GM10266 (cell line): ENCODE measurements around the gene ERC1.

Experiments used
- DNase-seq: peaks from one replicate; pipeline ENCODE4 v3.0.0; 2012; ENCODE audit errors: extremely low spot score
- TF ChIP-seq, protein P1 (sequence below): IDR thresholded peaks from 2 replicates; pipeline ENCODE4 v1.5.1; 2012; ENCODE audit warnings: mild to moderate bottlenecking, low read depth; ENCODE audit not compliant: control insufficient read depth, insufficient read depth; ENCODE audit errors: missing control alignments

Gene ERC1

DNA sequence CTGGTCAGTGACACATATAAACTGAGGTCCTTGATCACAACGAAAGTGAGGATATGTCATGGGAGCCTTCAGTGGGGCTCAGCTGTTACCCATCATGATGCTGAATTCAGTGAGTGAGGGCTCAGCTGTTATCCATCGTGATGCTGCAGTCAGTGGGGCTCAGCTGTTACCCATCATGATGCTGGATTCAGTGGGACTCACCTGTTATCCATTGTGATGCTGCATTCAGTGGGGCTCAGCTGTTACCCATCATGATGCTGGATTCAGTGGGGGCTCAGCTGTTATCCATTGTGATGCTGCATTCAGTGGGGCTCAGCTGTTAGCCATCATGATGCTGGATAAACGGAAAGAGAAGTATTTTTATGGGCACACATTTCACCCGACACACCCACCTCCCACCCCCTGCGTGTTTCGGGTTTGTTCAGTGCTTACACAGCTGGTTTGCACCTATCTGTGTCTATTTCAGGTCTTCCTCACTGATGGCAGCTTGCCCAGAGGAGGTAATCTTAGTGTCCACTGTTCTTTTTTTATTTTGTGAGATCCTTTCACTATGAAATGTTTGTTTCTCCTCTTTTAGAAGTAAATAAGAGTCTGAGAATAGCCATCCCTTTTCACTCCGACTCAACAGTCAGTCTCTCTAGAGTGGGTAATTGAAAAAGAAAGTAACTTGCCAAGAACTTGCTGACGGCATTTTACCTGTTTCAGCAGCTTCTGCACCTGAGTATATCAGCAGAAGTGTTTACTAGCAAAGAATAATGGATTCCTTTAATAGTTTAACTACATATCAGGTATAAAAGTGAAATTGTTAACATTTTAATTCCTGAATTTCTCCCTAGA, 183.0 kb downstream of the ERC1 start:
- no peak for DNase-seq
- TF ChIP-seq, protein P1, sequence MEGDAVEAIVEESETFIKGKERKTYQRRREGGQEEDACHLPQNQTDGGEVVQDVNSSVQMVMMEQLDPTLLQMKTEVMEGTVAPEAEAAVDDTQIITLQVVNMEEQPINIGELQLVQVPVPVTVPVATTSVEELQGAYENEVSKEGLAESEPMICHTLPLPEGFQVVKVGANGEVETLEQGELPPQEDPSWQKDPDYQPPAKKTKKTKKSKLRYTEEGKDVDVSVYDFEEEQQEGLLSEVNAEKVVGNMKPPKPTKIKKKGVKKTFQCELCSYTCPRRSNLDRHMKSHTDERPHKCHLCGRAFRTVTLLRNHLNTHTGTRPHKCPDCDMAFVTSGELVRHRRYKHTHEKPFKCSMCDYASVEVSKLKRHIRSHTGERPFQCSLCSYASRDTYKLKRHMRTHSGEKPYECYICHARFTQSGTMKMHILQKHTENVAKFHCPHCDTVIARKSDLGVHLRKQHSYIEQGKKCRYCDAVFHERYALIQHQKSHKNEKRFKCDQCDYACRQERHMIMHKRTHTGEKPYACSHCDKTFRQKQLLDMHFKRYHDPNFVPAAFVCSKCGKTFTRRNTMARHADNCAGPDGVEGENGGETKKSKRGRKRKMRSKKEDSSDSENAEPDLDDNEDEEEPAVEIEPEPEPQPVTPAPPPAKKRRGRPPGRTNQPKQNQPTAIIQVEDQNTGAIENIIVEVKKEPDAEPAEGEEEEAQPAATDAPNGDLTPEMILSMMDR, result no peak

DNA sequence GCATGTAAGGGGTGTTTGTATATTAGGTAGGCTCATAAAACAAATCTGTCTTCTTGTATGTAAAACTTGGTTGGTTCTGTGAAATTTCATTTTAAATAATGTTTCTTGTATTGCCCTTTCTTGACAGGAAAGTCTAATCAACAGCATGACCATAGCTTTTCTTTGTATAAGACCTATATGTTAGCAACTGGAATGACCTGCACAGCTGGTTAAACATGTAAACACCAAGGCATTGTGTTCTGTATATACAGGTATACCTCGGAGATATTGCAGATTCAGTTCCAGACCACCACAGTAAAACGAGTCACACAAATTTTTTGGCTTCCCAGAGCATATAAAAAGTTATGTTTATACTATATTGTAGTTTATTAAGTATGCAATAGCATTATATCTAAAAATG, 183.6 kb downstream of the ERC1 start:
- TF ChIP-seq, protein P1, result no peak
- no peak for DNase-seq

DNA sequence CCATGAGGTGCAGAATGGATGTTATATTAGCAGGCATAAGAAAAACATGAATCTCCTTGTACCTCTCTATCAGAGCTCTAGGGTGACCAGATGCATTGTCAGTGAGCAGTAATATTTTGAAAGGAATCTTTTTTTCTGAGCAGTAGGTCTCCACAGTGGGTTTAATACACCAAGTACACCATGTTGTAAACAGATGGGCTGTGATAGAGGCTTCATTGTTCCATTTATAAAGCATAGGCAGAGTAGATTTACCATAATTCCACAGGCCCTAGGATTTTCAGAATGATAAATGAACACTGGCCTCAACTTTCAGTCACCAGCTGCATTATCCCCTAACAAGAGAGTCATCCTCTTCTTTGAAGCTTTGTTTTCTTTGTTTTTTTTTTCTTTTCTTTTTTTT, 185.2 kb downstream of the ERC1 start:
- DNase-seq, result no peak
- TF ChIP-seq, protein P1, result no peak

DNA sequence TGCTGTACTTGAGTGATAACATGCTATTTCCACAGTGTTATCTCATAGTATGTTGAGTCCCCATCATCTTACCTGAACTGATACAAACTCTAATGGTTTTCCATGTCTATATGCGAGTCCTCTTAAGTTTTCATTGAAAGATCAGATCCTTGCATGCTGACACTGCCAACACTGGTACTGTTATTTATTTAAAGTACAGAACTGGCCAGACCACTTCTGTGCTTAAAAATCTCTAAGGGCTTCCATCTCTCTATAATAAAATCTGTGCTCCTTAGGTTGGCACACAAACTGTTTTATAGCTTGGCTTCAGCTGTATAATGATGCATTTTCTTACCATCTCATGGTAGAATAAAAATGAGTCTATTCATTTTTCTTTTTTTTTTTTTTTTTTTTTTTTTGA, 188.1 kb downstream of the ERC1 start:
- DNase-seq, result no peak

DNA sequence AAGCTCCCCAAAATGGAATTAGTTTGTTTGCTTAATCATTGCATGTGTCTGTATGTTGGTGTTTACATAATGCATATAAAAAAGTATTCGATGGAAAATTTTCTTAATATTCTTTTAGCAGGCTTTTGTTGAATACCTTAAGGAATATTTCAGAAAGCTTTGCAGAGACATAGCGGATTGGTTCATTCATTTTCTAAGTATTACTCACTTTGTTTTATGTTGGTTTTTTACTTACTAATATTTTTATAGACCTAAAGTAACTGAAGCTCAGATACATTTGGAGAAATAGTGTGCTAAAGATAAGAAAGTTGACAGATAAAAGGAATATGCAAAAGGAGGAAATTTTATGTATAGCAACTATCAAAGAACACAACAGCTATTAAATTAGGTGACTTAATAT, 191.0 kb downstream of the ERC1 start:
- TF ChIP-seq, protein P1, result no peak
- no peak for DNase-seq

More for the DNA sequence above, 188.1 kb downstream of the ERC1 start:
- TF ChIP-seq, protein P1, result no peak

DNA sequence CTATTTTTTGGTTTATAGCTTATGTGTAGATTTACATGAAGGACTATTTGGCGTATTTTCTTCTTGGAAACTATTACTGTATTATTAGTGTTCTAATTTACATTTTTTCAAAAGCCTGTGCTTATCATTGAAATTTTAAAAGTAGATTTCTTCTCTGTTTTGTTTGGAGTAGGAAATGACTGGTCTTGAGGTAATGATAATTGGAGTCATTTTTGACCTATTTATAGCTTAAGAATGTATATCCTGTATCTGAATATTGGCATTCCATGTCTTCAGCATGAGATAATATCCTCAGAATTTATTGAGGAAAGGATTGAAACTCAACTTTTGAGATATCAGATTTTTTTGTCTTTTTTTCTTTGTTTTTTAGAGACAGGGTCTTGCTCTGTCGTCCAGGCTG, 193.4 kb downstream of the ERC1 start:
- TF ChIP-seq, protein P1, result no peak
- no peak for DNase-seq

DNA sequence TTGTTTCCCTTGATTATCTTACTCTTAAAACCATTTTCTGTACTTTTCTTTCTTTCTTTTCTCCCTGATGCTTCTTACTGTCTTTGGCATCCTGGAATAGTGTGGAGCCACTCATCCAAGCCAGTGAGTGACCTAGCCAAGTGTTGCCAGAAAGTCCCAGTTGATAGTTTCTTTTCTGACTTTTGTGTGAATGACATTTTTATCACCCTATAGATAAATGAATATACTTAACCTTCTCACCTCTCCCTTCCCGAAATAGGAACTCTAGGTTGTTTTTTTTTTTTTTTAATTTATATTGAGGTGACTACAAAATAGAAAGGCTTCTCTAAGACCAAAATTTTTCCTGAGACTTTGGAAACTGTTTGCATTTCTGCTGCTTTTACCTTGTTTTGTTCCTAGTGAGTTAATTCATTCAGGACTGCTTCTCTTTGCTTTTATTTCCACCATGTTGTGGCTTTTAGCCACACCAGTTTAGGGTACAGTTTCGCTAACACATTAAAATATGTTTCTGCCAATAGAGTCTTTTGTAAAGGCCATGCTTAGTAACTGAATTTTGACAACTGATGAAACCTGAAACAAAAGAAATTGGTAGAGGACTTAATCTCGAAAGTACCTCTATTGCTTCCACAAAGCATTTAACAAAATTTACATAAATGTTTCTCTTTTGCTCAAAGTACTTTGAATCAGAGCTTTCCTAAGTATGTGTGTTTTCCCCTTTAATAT, 194.6 kb downstream of the ERC1 start:
- TF ChIP-seq, protein P1, result no peak
- DNase-seq, result peak; percentile 40
